Panc1 (cell line): ENCODE data around the gene HOXB2. TPM values are rescaled to one million over a fixed set of nuclear protein-coding genes. Genes with fewer than 3 reads are reported as not detected.

Source experiments
- ATAC-seq: fragments of 200-7000 bp; cut with Tn5 transposase; 2 replicates; pipeline ENCODE4 v1.9.1; 2020; ENCODE audit warnings: mild to moderate bottlenecking, moderate library complexity
- BruUV-seq: library from RNA; stranded (reverse); fragments of 400-500 nt; replicated peaks from 2 replicates; lab custom pipeline; 2021; lab: Mats Ljungman, UMichigan
- CTCF ChIA-PET: fragments of 300-600 bp; sonication (Branson Sonifier 250); formaldehyde crosslinking; loops from one replicate; lab custom pipeline; 2022; ENCODE audit warnings: antibody characterized with exemption; lab: Charles Lee
- POLR2A ChIA-PET: fragments of 300-600 bp; sonication (Branson Sonifier 250); formaldehyde crosslinking; loops from one replicate; lab custom pipeline; 2022; ENCODE audit warnings: antibody characterized with exemption; lab: Charles Lee
- DNase-seq: peaks from one replicate; pipeline ENCODE4 v3.0.0-alpha.2; 2010; ENCODE audit warnings: low read depth, low spot score
- H3K27ac ChIP-seq: 2 replicates; pipeline ENCODE4 v1.5.1; 2011; ENCODE audit warnings: mild to moderate bottlenecking, low read length, inconsistent platforms
- H3K27me3 ChIP-seq: fragments of 200-500 bp; sonication (Bioruptor generic); 2 replicates; pipeline ENCODE4 v1.6.0; 2014; ENCODE audit warnings: low read length, inconsistent platforms; ENCODE audit not compliant: control insufficient read depth, insufficient read depth
- H3K36me3 ChIP-seq: fragments of 200-500 bp; sonication (Bioruptor generic); 2 replicates; pipeline ENCODE4 v1.5.1; 2014; ENCODE audit warnings: inconsistent platforms, mild to moderate bottlenecking, low read length, moderate library complexity; ENCODE audit not compliant: control insufficient read depth, insufficient read depth
- H3K4me1 ChIP-seq: 2 replicates; pipeline ENCODE4 v1.5.1; 2011; ENCODE audit warnings: inconsistent platforms, mild to moderate bottlenecking, low read length, moderate library complexity; ENCODE audit not compliant: control insufficient read depth, insufficient read depth
- H3K4me3 ChIP-seq, 2 experiments: 2 replicates each; pipeline ENCODE4 v1.5.1; 2011 to 2012; ENCODE audit warnings: low read depth in 2 of 2, low read length in 2 of 2, mild to moderate bottlenecking in 2 of 2, inconsistent platforms in 1 of 2, moderate library complexity in 1 of 2
- H3K9me3 ChIP-seq: fragments of 200-500 bp; sonication (Bioruptor generic); 2 replicates; pipeline ENCODE4 v1.5.1; 2014; ENCODE audit warnings: low read depth, mild to moderate bottlenecking, inconsistent platforms, low read length, moderate library complexity; ENCODE audit not compliant: control insufficient read depth, insufficient read depth
- CTCF ChIP-seq: fragments of 450-650 bp; IDR thresholded peaks from 2 replicates; pipeline ENCODE4 v1.5.1; 2017; ENCODE audit warnings: mild to moderate bottlenecking
- POLR2AphosphoS5 ChIP-seq: IDR thresholded peaks from 2 replicates; pipeline ENCODE4 v1.6.1; 2012; ENCODE audit warnings: mild to moderate bottlenecking, low read depth, low read length, moderate library complexity
- REST ChIP-seq, 2 experiments: IDR thresholded peaks; 2 replicates each; pipeline ENCODE4 v1.6.1; 2011 to 2012; ENCODE audit warnings: low read depth in 2 of 2, control low read depth in 1 of 2, low read length in 1 of 2, mild to moderate bottlenecking in 1 of 2, moderate library complexity in 1 of 2; ENCODE audit not compliant: insufficient read depth in 1 of 2
- SIN3A ChIP-seq: IDR thresholded peaks from 2 replicates; pipeline ENCODE4 v1.6.1; 2012; ENCODE audit warnings: low read depth, mild to moderate bottlenecking, low read length, moderate library complexity, borderline replicate concordance; ENCODE audit not compliant: insufficient read depth
- TCF7L2 ChIP-seq: IDR thresholded peaks from 2 replicates; pipeline ENCODE4 v1.6.1; 2011; ENCODE audit warnings: mild to moderate bottlenecking, low read depth, low read length, inconsistent platforms
- in situ Hi-C: cut with HindIII; loops from 2 replicates; pipeline ENCODE4 v1.10.0; 2016; ENCODE audit warnings: low sequenced_read_pairs, low pct_unique_long_range_greater_than_20kb
- intact Hi-C: fragments of 100-400 bp; cut with micrococcal nuclease; formaldehyde crosslinking; loops from one replicate; pipeline ENCODE4 v1.10.0; 2022; ENCODE audit not compliant: unreplicated experiment
- total RNA-seq: library from RNA; stranded (reverse); gene quantifications from one replicate; pipeline ENCODE4 v1.2.1, GENCODE V29; 2021; ENCODE audit not compliant: unreplicated experiment

HOXB2 gene
- total RNA-seq, 1 experiment from 2014 or later: 70.1 TPM

- TF ChIP-seq SIN3A (no peak), TCF7L2 (no peak), REST (IDR thresholded peaks at IDR 0.05; ENCODE audit: insufficient read depth in 1 of 2, low read depth in 2 of 2, low read length in 1 of 2) (no peak), CTCF (no peak), POLR2AphosphoS5 (no peak)
- CTCF ChIA-PET: interaction anchor here (0.7 kb wide), 2 partner anchors 15 to 20 kb away, joined by 3 read pairs; no protein-coding TSS in a partner anchor
- Histone ChIP-seq H3K4me1 (peaks cover 94% of the 10 kb centered on the region), H3K27ac (peak overlapping the region; percentile 97), H3K9me3 (no peaks in the 10 kb centered on the region), H3K4me3 (peak overlapping the region; percentile 16 to 36; a peak in 3 of 4 replicates), H3K27me3 (no peaks in the 10 kb centered on the region), H3K36me3 (peaks cover 4% of the 10 kb centered on the region; the same call in 1 of the 2 replicates)
- BruUV-seq: no TSS peak
- no peak for ATAC-seq
- POLR2A ChIA-PET: no interaction called here
- in situ Hi-C loops: no loop called here
- no peak for DNase-seq
- intact Hi-C loops: no loop called here
Measured at GRCh38 chr17:48563867-48564187, 18.9 kb upstream of the HOXB2 start.

DNA sequence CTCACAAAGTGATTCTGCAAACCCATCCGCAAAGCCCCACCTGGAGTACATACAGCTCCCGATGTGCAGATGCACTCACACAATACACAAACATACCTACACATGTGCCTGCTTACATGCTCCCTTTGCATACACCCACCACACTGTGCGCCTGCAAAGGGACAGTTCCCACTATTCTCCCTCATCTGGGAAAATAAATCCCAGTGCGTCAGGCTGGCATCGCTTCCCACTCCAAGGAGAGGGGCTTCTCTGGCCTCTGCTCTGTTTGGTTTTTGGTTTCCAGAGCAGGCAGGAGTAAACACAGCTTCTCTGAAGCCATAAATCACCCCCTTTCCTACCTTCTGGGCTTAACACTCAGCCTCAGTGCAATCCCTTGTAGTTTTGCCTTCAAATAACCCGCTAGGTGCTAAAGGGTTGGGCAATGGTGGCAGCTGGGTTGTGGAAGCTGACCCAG, 18.5 kb upstream of the HOXB2 start:
- CTCF ChIA-PET: interaction anchor here (0.5 to 0.7 kb wide), 3 partner anchors 11 to 20 kb away, joined by 3 to 4 read pairs (median 3); no protein-coding TSS in a partner anchor
- Histone ChIP-seq H3K36me3 (peaks cover 4% of the 10 kb centered on the region; the same call in 1 of the 2 replicates), H3K4me3 (peak overlapping the region; percentile 16 to 36; a peak in 3 of 4 replicates), H3K9me3 (no peaks in the 10 kb centered on the region), H3K4me1 (peaks cover 95% of the 10 kb centered on the region), H3K27ac (peak overlapping the region; percentile 97), H3K27me3 (no peaks in the 10 kb centered on the region)
- POLR2A ChIA-PET: no interaction called here
- peak; percentile 10; the same call in 1 of the 2 replicates for ATAC-seq
- no TSS peak for BruUV-seq
- no peak for DNase-seq
- TF ChIP-seq CTCF (no peak), SIN3A (no peak), REST (IDR thresholded peaks at IDR 0.05; ENCODE audit: insufficient read depth in 1 of 2, low read depth in 2 of 2, low read length in 1 of 2) (no peak), TCF7L2 (no peak), POLR2AphosphoS5 (peak; percentile 31)
- in situ Hi-C loops (no loop called here), intact Hi-C loops (no loop called here)
